Fibroblast of villous mesenchyme (primary cell): ENCODE measurements around the gene RGS19. TPM values are rescaled to one million over a fixed set of nuclear protein-coding genes. Genes with fewer than 3 reads are reported as not detected.

Experiments used
- DNase-seq: peaks from one replicate; pipeline ENCODE4 v3.0.0-alpha.2; 2010; ENCODE audit warnings: low read depth
- H3K4me3 ChIP-seq: 2 replicates; pipeline ENCODE4 v1.5.1; 2011; ENCODE audit warnings: low read depth, mild to moderate bottlenecking, low read length
- CTCF ChIP-seq: IDR thresholded peaks from 2 replicates; pipeline ENCODE4 v1.5.1; 2012; ENCODE audit warnings: low read depth, mild to moderate bottlenecking, low read length; ENCODE audit not compliant: insufficient read depth
- total RNA-seq: library from RNA; depleted of rRNA; stranded (reverse); fragments of >200 nt; gene quantifications from 2 replicates; pipeline ENCODE4 v1.2.3, GENCODE V29; 2012

RGS19 gene
- total RNA-seq, 1 donor: 13.0 TPM

- no peak for DNase-seq
- peak within 1 kb of the TSS; percentile 51 for H3K4me3 ChIP-seq
- TF ChIP-seq CTCF: no peak
These were observed 4.7 kb upstream of the RGS19 start, which contains the start of gene LKAAEAR1 for GRCh38 chr20:64083804-64084684. Gene LKAAEAR1, minus strand, starts transcription at chr20:64084398. Its CDS starts 179 bp downstream, at chr20:64084219.

DNA sequence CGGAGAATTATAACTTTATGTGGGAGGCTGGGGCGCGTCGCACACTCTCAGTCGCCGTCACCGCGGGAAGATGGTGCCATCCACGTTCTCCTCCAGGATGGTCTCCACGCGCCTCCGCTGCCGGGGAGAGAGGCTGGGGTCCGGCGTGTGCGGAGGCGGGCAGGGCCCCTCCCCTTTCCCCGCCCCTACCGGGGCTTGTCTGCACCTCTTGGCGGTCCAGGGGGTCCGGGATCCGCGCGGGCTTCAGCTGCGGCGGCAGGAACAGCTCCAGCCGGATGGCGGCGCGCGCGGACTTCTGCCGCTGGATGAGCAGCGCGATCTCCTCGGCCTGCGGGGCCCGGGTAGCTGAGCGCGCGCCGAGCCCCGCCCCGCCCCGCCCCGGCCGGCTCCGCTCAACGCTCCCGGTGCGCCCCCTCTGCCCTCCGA, 4.1 kb upstream of the RGS19 start:
- peak; percentile 79 for DNase-seq
- peak; percentile 57 for TF ChIP-seq CTCF

DNA sequence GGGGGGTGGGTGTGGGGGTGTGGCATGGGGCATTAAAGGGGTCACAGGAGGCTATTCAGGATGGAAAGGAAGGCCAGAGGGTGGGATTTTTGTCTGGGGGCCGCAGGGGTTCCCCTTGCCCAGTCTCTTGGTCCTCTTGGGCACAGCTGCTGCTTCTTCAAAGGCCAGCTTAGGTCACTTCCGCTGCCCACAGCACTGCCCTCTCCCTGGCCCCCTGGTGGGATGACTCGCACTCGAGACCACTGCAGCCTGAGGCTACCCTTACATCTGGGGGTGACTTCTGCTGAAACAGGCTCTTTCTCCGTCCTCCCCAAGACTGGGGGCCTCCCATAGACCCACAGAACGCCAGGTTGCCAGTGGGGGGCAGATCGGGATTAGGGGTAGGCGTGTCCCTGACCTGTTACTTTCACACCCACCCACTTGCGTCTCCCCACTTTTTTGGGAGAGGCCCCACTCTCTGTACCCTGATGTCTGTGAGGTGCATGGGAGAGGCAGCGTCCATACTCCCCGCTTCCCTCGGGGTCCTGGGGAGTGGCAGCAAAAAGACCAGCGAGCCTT, 3.6 kb upstream of the RGS19 start:
- no peak for TF ChIP-seq CTCF
- no peak for DNase-seq
- peak overlapping the region; percentile 51 for H3K4me3 ChIP-seq

More for the DNA sequence above, 4.1 kb upstream of the RGS19 start:
- peak overlapping the region; percentile 51 for H3K4me3 ChIP-seq

DNA sequence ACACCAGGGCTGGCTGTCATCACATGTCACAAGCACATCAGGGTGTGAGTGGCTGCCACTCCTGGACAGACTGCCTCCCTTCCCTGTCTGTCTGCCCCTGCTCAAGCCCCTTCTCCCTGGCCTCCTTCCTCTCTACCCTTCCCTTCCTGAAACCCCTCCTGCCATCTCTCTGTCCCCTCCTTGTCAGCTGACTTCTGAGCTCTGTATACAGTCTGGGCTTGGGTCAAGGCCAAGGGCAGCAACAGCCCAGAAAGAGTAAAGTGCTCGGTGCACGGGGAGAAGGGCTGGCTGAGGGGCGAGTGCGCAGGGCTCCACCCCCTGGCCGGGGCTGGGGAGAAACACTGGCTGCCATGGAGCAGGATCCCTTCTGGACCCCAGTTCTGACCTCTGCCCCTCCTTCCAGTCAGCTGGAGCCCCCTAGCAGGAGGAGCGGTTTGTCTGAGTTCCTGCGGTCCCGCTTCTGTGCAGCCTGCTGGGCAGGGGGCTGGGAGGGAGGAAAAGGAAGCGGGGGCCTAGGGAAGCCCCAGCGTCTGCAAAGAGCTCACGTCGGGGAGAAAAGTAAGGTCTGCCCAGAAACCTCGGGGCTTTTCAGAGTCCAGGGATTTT, 2.9 kb upstream of the RGS19 start:
- no peak overlapping the region for H3K4me3 ChIP-seq
- DNase-seq: no peak
- TF ChIP-seq CTCF: no peak

GRCh38 chr20:64081624-64081964, 2.3 kb upstream of the RGS19 start:
- no peak for DNase-seq
- TF ChIP-seq CTCF: no peak
- no peak overlapping the region for H3K4me3 ChIP-seq

DNA sequence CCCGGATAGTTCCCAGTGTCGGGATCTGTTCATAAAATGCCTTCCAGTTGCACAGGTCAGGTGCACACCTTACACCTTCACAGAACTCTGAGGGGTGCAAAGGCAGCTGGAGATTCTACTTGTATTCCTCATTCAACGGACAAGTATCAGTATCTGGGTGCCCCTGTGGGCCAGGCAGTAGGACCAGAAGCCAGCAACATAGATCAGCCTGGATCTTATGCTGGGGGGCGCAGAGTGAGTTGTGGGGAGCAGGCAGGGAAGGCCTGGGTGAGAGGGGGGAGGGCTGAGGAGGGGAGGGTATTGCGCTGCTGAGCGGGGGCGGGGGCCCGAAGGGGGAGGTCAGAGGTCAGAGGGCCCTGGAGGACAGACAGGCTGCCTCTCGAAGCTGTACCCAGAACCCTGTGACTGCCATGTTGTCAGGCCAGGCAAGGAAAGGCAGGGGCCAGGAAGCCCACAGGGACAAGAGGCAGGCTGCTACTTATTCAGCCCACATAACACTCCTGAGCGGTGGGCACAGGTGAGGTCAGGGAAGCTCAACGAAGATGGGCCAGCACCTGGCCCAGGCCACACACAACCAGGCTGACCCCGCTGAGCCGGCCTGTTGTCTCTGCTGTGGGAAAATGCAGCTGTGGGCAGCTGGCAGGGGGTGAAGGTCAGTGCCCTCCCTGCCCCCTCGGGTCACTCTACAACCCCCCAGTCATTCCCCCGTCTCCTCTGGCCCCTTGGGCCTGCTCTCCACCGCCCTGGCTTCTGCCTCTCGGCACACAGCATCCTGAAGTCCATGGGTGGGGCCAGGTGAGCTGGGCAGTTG, 1.7 kb upstream of the RGS19 start:
- no peak overlapping the region for H3K4me3 ChIP-seq
- no peak for DNase-seq
- TF ChIP-seq CTCF: no peak
